PC-3 (cell line): ENCODE results near the gene SEMA6B. TPM values are rescaled to one million over a fixed set of nuclear protein-coding genes. Genes with fewer than 3 reads are reported as not detected.

Experiments
- ATAC-seq: fragments of 200-7000 bp; cut with Tn5 transposase; 2 replicates; pipeline ENCODE4 v1.9.1; 2020; ENCODE audit warnings: mild to moderate bottlenecking, moderate library complexity
- BruUV-seq: library from RNA; stranded (reverse); fragments of 400-500 nt; replicated peaks from 2 replicates; lab custom pipeline; 2021; lab: Mats Ljungman, UMichigan
- CTCF ChIA-PET: fragments of 300-600 bp; sonication (Branson Sonifier 250); formaldehyde crosslinking; loops from one replicate; lab custom pipeline; 2022; ENCODE audit warnings: antibody characterized with exemption; lab: Charles Lee
- POLR2A ChIA-PET: fragments of 300-600 bp; sonication (Branson Sonifier 250); formaldehyde crosslinking; loops from one replicate; lab custom pipeline; 2022; ENCODE audit warnings: antibody characterized with exemption; ENCODE audit not compliant: unreplicated experiment; lab: Charles Lee
- DNase-seq: peaks from one replicate; pipeline ENCODE4 v3.0.0-alpha.2; 2015
- H2AFZ ChIP-seq: fragments of 300-600 bp; sonication (generic); 2 replicates; pipeline ENCODE4 v1.6.0; 2016; ENCODE audit warnings: antibody characterized with exemption, low read length
- H3F3A ChIP-seq: fragments of 300-600 bp; sonication (generic); one replicate; pipeline ENCODE4 v1.6.0; 2017; ENCODE audit warnings: antibody characterized with exemption, low read length, control low read depth, mild to moderate bottlenecking; ENCODE audit not compliant: unreplicated experiment
- H3K27ac ChIP-seq: fragments of 300-600 bp; sonication (generic); 2 replicates; pipeline ENCODE4 v1.5.1; 2016; ENCODE audit warnings: mild to moderate bottlenecking, low read length
- H3K27me3 ChIP-seq: fragments of 300-600 bp; sonication (generic); 2 replicates; pipeline ENCODE4 v1.6.1; 2016; ENCODE audit warnings: low read length, mixed read lengths
- H3K36me3 ChIP-seq: fragments of 300-600 bp; sonication (generic); 2 replicates; pipeline ENCODE4 v1.6.1; 2016; ENCODE audit warnings: low read depth, mixed run types, low read length, mixed read lengths
- H3K4me1 ChIP-seq: fragments of 300-600 bp; sonication (generic); 2 replicates; pipeline ENCODE4 v1.5.1; 2016; ENCODE audit warnings: low read length; ENCODE audit not compliant: insufficient read depth
- H3K4me2 ChIP-seq: fragments of 300-600 bp; sonication (generic); 2 replicates; pipeline ENCODE4 v1.6.0; 2016; ENCODE audit warnings: low read length
- H3K4me3 ChIP-seq: fragments of 300-600 bp; sonication (generic); 2 replicates; pipeline ENCODE4 v1.5.1; 2016; ENCODE audit warnings: mild to moderate bottlenecking, low read length, mixed read lengths
- H3K79me2 ChIP-seq: fragments of 300-600 bp; sonication (generic); 2 replicates; pipeline ENCODE4 v1.6.1; 2017; ENCODE audit warnings: low read length, mixed read lengths
- H3K9ac ChIP-seq: fragments of 300-600 bp; sonication (generic); 2 replicates; pipeline ENCODE4 v1.6.0; 2016; ENCODE audit warnings: mild to moderate bottlenecking, low read length
- H3K9me2 ChIP-seq: fragments of 300-600 bp; sonication (generic); replicated peaks from 2 replicates; pipeline ENCODE4 v1.6.1; 2016; ENCODE audit warnings: mixed run types, low read length, mixed read lengths
- H3K9me3 ChIP-seq: fragments of 300-600 bp; sonication (generic); 2 replicates; pipeline ENCODE4 v1.6.1; 2016; ENCODE audit warnings: low read length, mixed read lengths
- H4K20me1 ChIP-seq: fragments of 300-600 bp; sonication (generic); 2 replicates; pipeline ENCODE4 v1.6.1; 2016; ENCODE audit warnings: low read length, mixed read lengths
- EZH2 ChIP-seq: fragments of 300-600 bp; sonication (generic); IDR thresholded peaks from one replicate; pipeline ENCODE4 v1.6.1; 2017; ENCODE audit warnings: antibody characterized with exemption, mild to moderate bottlenecking, low read length; ENCODE audit not compliant: unreplicated experiment
- EZH2phosphoT487 ChIP-seq: fragments of 300-600 bp; sonication (generic); IDR thresholded peaks from 2 replicates; pipeline ENCODE4 v1.6.1; 2018; ENCODE audit warnings: mild to moderate bottlenecking, antibody characterized with exemption, low read length, borderline replicate concordance
- intact Hi-C: fragments of 100-400 bp; cut with micrococcal nuclease; formaldehyde crosslinking; loops from 2 replicates; pipeline ENCODE4 v1.9.0; 2023
- total RNA-seq: library from RNA; depleted of rRNA; stranded (reverse); fragments of >200 nt; gene quantifications from 2 replicates; pipeline ENCODE4 v1.2.3, GENCODE V29; 2014
- TF ChIP-seq, protein P1 (sequence below): fragments of 300-600 bp; sonication (generic); conservative IDR thresholded peaks from 2 replicates; pipeline ENCODE4 v1.5.1; 2017; ENCODE audit warnings: antibody characterized with exemption, low read depth, mild to moderate bottlenecking, low read length

SEMA6B gene
- total RNA-seq, 1 experiment from 2014 or later: 9.0 TPM

DNA sequence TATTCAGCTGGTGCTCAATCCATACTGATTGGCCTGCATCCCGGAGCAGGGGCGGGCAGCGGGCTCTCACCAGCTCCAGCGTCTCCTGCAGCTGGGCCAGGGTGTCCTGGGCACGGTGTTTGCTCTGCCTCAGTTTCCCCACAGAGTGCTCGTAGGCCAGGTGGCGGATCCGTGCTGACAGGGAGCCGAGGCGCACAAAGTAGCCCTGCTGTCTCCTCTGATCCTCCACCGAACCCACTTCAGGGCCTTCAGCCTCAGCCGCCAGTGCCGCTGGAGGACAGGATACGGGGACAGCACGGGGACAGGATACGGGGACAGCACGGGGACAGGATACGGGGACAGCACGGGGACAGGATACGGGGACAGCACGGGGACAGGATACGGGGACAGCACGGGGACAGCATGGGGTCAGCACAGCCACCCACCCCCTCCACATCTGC, 33.9 kb downstream of the SEMA6B start:
- no peak for ATAC-seq
- BruUV-seq: no TSS peak

DNA sequence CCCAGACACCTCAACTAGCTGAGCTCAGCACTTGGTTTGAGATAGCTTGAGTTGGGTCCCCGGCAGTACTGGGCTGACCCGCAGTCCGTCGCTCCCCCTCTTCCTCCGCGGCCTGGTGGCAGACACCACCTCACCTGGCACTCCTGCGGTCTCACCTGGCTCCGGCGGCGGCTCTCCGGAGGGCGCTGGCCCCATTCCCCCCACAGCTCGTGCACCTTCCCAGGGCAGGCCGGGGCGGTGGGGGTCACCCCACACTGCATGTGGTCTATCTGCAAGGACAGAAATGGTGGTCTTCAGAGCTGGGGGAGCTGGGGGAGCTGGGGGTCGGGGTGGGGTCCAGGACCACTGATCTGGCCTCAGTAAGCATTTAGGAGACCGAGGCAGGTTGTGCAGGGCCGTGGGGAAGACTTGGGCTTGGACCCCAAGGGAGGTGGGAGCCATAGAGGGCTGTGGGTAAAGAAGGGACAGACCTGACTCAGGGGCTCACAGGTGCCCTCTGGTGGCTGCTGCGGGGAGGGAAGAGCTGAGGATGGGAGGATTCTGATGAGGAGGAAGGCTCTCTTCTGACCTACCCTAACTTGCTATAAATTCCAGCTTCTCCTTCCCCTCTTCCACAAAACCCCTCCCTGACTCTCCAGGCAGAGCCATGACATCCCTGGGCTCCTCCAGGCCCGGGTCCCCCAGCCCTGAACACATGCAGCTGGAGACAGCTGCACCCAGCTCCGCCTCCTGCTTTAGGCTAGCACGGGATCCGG, 34.5 kb downstream of the SEMA6B start:
- ATAC-seq (peak; percentile 77), DNase-seq (peak; percentile 70)
- Histone ChIP-seq H3K79me2 (no peaks in the 10 kb centered on the region), H3K9me3 (no peaks in the 10 kb centered on the region), H4K20me1 (no peaks in the 10 kb centered on the region), H2AFZ (no peak overlapping the region), H3K27ac (no peak overlapping the region), H3K9ac (no peak overlapping the region), H3K4me2 (no peak overlapping the region), H3K4me3 (no peak overlapping the region), H3K36me3 (no peaks in the 10 kb centered on the region), H3K4me1 (peaks cover 10% of the 10 kb centered on the region; the same call in 1 of the 2 replicates), H3K27me3 (no peaks in the 10 kb centered on the region), H3F3A (no peaks in the 10 kb centered on the region), H3K9me2 (no peaks in the 10 kb centered on the region)
- intact Hi-C loops: no loop called here
- ChIA-PET POLR2A (no interaction called here), CTCF (interaction anchor here (0.5 to 1.0 kb wide), 5 partner anchors 15 to 173 kb away, joined by 3 to 6 read pairs (median 4); partner anchors contain the start of genes HDGFL2 and LRG1)
- TF ChIP-seq EZH2phosphoT487 (no peak), EZH2 (no peak)
- TF ChIP-seq, protein P1, sequence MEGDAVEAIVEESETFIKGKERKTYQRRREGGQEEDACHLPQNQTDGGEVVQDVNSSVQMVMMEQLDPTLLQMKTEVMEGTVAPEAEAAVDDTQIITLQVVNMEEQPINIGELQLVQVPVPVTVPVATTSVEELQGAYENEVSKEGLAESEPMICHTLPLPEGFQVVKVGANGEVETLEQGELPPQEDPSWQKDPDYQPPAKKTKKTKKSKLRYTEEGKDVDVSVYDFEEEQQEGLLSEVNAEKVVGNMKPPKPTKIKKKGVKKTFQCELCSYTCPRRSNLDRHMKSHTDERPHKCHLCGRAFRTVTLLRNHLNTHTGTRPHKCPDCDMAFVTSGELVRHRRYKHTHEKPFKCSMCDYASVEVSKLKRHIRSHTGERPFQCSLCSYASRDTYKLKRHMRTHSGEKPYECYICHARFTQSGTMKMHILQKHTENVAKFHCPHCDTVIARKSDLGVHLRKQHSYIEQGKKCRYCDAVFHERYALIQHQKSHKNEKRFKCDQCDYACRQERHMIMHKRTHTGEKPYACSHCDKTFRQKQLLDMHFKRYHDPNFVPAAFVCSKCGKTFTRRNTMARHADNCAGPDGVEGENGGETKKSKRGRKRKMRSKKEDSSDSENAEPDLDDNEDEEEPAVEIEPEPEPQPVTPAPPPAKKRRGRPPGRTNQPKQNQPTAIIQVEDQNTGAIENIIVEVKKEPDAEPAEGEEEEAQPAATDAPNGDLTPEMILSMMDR: peak; percentile 79
- BruUV-seq: no TSS peak

More for the DNA sequence above, 33.9 kb downstream of the SEMA6B start:
- no peaks in the 10 kb centered on the region for H3F3A ChIP-seq
- POLR2A ChIA-PET: no interaction called here
- H3K9me3 ChIP-seq: no peaks in the 10 kb centered on the region
- H3K4me3 ChIP-seq: no peak overlapping the region
- intact Hi-C loops: no loop called here
- CTCF ChIA-PET: interaction anchor here (0.5 to 1.0 kb wide), 5 partner anchors 15 to 173 kb away, joined by 3 to 6 read pairs (median 4); partner anchors contain the start of genes HDGFL2 and LRG1
- TF ChIP-seq EZH2phosphoT487: no peak
- TF ChIP-seq, protein P1: no peak
- no peak for TF ChIP-seq EZH2
- no peaks in the 10 kb centered on the region for H4K20me1 ChIP-seq
- H3K4me2 ChIP-seq: no peak overlapping the region
- no peak overlapping the region for H2AFZ ChIP-seq
- no peaks in the 10 kb centered on the region for H3K36me3 ChIP-seq
- DNase-seq: no peak
- no peaks in the 10 kb centered on the region for H3K9me2 ChIP-seq
- H3K27ac ChIP-seq: no peak overlapping the region
- no peaks in the 10 kb centered on the region for H3K27me3 ChIP-seq
- H3K9ac ChIP-seq: no peak overlapping the region
- no peaks in the 10 kb centered on the region for H3K79me2 ChIP-seq
- H3K4me1 ChIP-seq: peaks cover 10% of the 10 kb centered on the region; the same call in 1 of the 2 replicates
